Measurements from ENCODE around the gene RPAP2. TPM values are rescaled to one million over a fixed set of nuclear protein-coding genes. Genes with fewer than 3 reads are reported as not detected.

RPAP2 gene
- total RNA-seq, 2 experiments from 2014 or later: 8.6 to 21.9 TPM

GRCh38 chr1:92262516-92262915, 36.3 kb upstream of the RPAP2 start:
- TF ChIP-seq, protein P1, sequence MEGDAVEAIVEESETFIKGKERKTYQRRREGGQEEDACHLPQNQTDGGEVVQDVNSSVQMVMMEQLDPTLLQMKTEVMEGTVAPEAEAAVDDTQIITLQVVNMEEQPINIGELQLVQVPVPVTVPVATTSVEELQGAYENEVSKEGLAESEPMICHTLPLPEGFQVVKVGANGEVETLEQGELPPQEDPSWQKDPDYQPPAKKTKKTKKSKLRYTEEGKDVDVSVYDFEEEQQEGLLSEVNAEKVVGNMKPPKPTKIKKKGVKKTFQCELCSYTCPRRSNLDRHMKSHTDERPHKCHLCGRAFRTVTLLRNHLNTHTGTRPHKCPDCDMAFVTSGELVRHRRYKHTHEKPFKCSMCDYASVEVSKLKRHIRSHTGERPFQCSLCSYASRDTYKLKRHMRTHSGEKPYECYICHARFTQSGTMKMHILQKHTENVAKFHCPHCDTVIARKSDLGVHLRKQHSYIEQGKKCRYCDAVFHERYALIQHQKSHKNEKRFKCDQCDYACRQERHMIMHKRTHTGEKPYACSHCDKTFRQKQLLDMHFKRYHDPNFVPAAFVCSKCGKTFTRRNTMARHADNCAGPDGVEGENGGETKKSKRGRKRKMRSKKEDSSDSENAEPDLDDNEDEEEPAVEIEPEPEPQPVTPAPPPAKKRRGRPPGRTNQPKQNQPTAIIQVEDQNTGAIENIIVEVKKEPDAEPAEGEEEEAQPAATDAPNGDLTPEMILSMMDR (conservative IDR thresholded peaks at IDR 0.05; ENCODE audit: low read length): no peak
- no peak for TF ChIP-seq EZH2phosphoT487 (IDR thresholded peaks at IDR 0.05; ENCODE audit: borderline replicate concordance, low read depth, low read length)
- no peaks in the 10 kb centered on the region for H3K79me2 ChIP-seq (ENCODE audit: insufficient read depth, low read depth, low read length)
- H3K9me3 ChIP-seq (ENCODE audit: low read length): no peaks in the 10 kb centered on the region
- ChIA-PET POLR2A (interaction anchor here (0.6 to 0.7 kb wide), 3 partner anchors 22 to 664 kb away, joined by 3 read pairs; no protein-coding TSS in a partner anchor), CTCF (ENCODE audit: unreplicated experiment) (no interaction called here)
- H3K9me2 ChIP-seq (ENCODE audit: insufficient read depth, low read length): no peaks in the 10 kb centered on the region
- H3K36me3 ChIP-seq (ENCODE audit: insufficient read depth, low read length): peaks cover 67% of the 10 kb centered on the region
- H3K4me3 ChIP-seq (ENCODE audit: low read depth, low read length, poor library complexity, severe bottlenecking): no peak overlapping the region
- no peaks in the 10 kb centered on the region for H4K20me1 ChIP-seq (ENCODE audit: insufficient read depth, low read length)
- no peak overlapping the region for H3K27ac ChIP-seq (ENCODE audit: low read depth, low read length, poor library complexity, severe bottlenecking)
- intact Hi-C loops (cut with micrococcal nuclease; ENCODE audit: unreplicated experiment): loop anchor here (5.0 kb wide), 1 partner anchor 50 kb away; no protein-coding TSS in a partner anchor
- no peak overlapping the region for H3K4me2 ChIP-seq (ENCODE audit: low read length)
- no peak overlapping the region for H2AFZ ChIP-seq (ENCODE audit: low read length)
- no peaks in the 10 kb centered on the region for H3K4me1 ChIP-seq (ENCODE audit: insufficient read depth, low read length, poor library complexity, severe bottlenecking)
- no TSS peak for BruUV-seq (replicated peaks)
- DNase-seq (ENCODE audit: low spot score): no peak

DNA sequence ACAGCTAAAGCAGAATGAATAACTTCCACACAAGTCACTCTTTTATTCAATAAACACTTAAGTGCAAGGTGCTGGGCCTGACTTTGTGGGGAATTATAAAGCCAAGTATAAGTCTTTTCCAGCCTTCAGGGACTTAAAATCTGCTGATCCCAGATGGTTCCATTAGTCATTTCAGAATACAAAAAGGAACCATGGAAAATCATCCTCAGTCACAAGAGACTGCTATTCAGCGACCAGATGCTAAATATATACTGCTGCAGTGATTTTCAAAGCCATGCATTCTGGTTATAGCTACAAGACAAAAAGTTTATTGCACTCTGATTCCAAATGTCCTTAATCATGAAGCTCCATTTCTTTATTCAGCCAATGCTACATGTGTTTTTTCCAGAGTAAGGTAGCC, 25.8 kb upstream of the RPAP2 start:
- Histone ChIP-seq H3K79me2 (ENCODE audit: insufficient read depth, low read depth, low read length) (no peaks in the 10 kb centered on the region), H3K9me3 (ENCODE audit: low read length) (no peaks in the 10 kb centered on the region), H3K4me1 (ENCODE audit: insufficient read depth, low read length, poor library complexity, severe bottlenecking) (no peaks in the 10 kb centered on the region), H3K4me3 (ENCODE audit: low read depth, low read length, poor library complexity, severe bottlenecking) (no peak overlapping the region), H2AFZ (ENCODE audit: low read length) (no peak overlapping the region), H3K36me3 (ENCODE audit: insufficient read depth, low read length) (peaks cover 78% of the 10 kb centered on the region), H3K27ac (ENCODE audit: low read depth, low read length, poor library complexity, severe bottlenecking) (no peak overlapping the region), H3K9me2 (ENCODE audit: insufficient read depth, low read length) (no peaks in the 10 kb centered on the region), H4K20me1 (ENCODE audit: insufficient read depth, low read length) (no peaks in the 10 kb centered on the region), H3K4me2 (ENCODE audit: low read length) (no peak overlapping the region)
- DNase-seq (ENCODE audit: low spot score): no peak
- no peak for TF ChIP-seq EZH2phosphoT487 (IDR thresholded peaks at IDR 0.05; ENCODE audit: borderline replicate concordance, low read depth, low read length)
- TF ChIP-seq, protein P1 (conservative IDR thresholded peaks at IDR 0.05; ENCODE audit: low read length): no peak
- intact Hi-C loops (cut with micrococcal nuclease; ENCODE audit: unreplicated experiment): no loop called here
- no TSS peak for BruUV-seq (replicated peaks)
- CTCF ChIA-PET (ENCODE audit: unreplicated experiment): interaction anchor here (0.7 kb wide), 1 partner anchor 26 kb away, joined by 3 read pairs; no protein-coding TSS in a partner anchor
- POLR2A ChIA-PET: interaction anchor here (0.6 to 1.1 kb wide), 3 partner anchors 21 to 50 kb away, joined by 3 to 4 read pairs (median 3); no protein-coding TSS in a partner anchor

- H3K4me3 ChIP-seq (ENCODE audit: low read depth, low read length, poor library complexity, severe bottlenecking): no peak overlapping the region
- no peak for DNase-seq (ENCODE audit: low spot score)
- H2AFZ ChIP-seq (ENCODE audit: low read length): no peak overlapping the region
- TF ChIP-seq, protein P1 (conservative IDR thresholded peaks at IDR 0.05; ENCODE audit: low read length): no peak
- TF ChIP-seq EZH2phosphoT487 (IDR thresholded peaks at IDR 0.05; ENCODE audit: borderline replicate concordance, low read depth, low read length): no peak
- H3K36me3 ChIP-seq (ENCODE audit: insufficient read depth, low read length): peaks cover 70% of the 10 kb centered on the region
- CTCF ChIA-PET (ENCODE audit: unreplicated experiment): no interaction called here
- H3K27ac ChIP-seq (ENCODE audit: low read depth, low read length, poor library complexity, severe bottlenecking): no peak overlapping the region
- POLR2A ChIA-PET: interaction anchor here (0.6 to 1.2 kb wide), 3 partner anchors 9 to 204 kb away, joined by 3 to 4 read pairs (median 3); no protein-coding TSS in a partner anchor
- no peaks in the 10 kb centered on the region for H3K9me3 ChIP-seq (ENCODE audit: low read length)
- no peaks in the 10 kb centered on the region for H3K4me1 ChIP-seq (ENCODE audit: insufficient read depth, low read length, poor library complexity, severe bottlenecking)
- no TSS peak for BruUV-seq (replicated peaks)
- H3K79me2 ChIP-seq (ENCODE audit: insufficient read depth, low read depth, low read length): no peaks in the 10 kb centered on the region
- H3K4me2 ChIP-seq (ENCODE audit: low read length): no peak overlapping the region
- H4K20me1 ChIP-seq (ENCODE audit: insufficient read depth, low read length): no peaks in the 10 kb centered on the region
- intact Hi-C loops (cut with micrococcal nuclease; ENCODE audit: unreplicated experiment): no loop called here
- no peaks in the 10 kb centered on the region for H3K9me2 ChIP-seq (ENCODE audit: insufficient read depth, low read length)
These were observed 23.9 kb upstream of the RPAP2 start for GRCh38 chr1:92274939-92275338.
